ENCODE results near the gene ITCH. TPM values are rescaled to one million over a fixed set of nuclear protein-coding genes. Genes with fewer than 3 reads are reported as not detected.
"Not testable (repeated sequence)": the region's sequence is repeated elsewhere in the genome, so short reads cannot be mapped to it uniquely, and the experiment has no call there.

ITCH gene
- total and polyA plus RNA-seq, 2 experiments from 2014 or later, result 31.0 to 47.7 TPM

- Histone ChIP-seq H2AFZ (no peak overlapping the region), H3K9ac (no peak overlapping the region), H3K79me2 (ENCODE audit: insufficient read depth) (peaks cover 87% of the 10 kb centered on the region), H3K4me1 (ENCODE audit: insufficient read depth) (peaks cover 7% of the 10 kb centered on the region; the same call in 1 of the 2 replicates), H3K4me2 (ENCODE audit: unreplicated experiment) (no peak overlapping the region), H3K27ac (no peak overlapping the region), H3K4me3 (no peak overlapping the region), H3F3A (ENCODE audit: insufficient read depth) (peaks cover 17% of the 10 kb centered on the region), H3K9me2 (ENCODE audit: insufficient read depth) (no peaks in the 10 kb centered on the region), H3K9me3 (ENCODE audit: low read depth) (no peaks in the 10 kb centered on the region), H3K36me3 (ENCODE audit: low read depth) (peaks cover 19% of the 10 kb centered on the region), H3K27me3 (replicated peaks; ENCODE audit: insufficient read depth) (no peaks in the 10 kb centered on the region), H4K20me1 (ENCODE audit: insufficient read depth) (peaks cover 2% of the 10 kb centered on the region; the same call in 1 of the 2 replicates)
- no peak for DNase-seq
- no peak for TF ChIP-seq EZH2phosphoT487 (IDR thresholded peaks at IDR 0.05; ENCODE audit: insufficient read depth, low read depth)
- TF ChIP-seq EZH2 (IDR thresholded peaks at IDR 0.05; ENCODE audit: insufficient read depth, poor library complexity, severe bottlenecking), result no peak
- WGBS, 2 experiments (ENCODE audit: low coverage in 1 of 2, low lambda C conversion rate in 2 of 2, missing lambda C conversion rate in 2 of 2), result 90 to 97% methylated on average over 5 of the region's 5 CpGs
- in situ Hi-C loops (cut with MboI), result no loop called here
Measured at GRCh38 chr20:34433391-34433790, 70.3 kb downstream of the ITCH start.

GRCh38 chr20:34435589-34435988 is 72.5 kb downstream of the ITCH start:
- no peak for DNase-seq
- Histone ChIP-seq H3K36me3 (ENCODE audit: low read depth) (peaks cover 31% of the 10 kb centered on the region), H2AFZ (no peak overlapping the region), H3K9me2 (ENCODE audit: insufficient read depth) (no peaks in the 10 kb centered on the region), H3F3A (ENCODE audit: insufficient read depth) (peaks cover 26% of the 10 kb centered on the region), H3K4me3 (no peak overlapping the region), H3K4me2 (ENCODE audit: unreplicated experiment) (no peak overlapping the region), H3K79me2 (ENCODE audit: insufficient read depth) (peaks cover 73% of the 10 kb centered on the region), H4K20me1 (ENCODE audit: insufficient read depth) (peaks cover 2% of the 10 kb centered on the region; the same call in 1 of the 2 replicates), H3K27me3 (replicated peaks; ENCODE audit: insufficient read depth) (no peaks in the 10 kb centered on the region), H3K9ac (no peak overlapping the region), H3K4me1 (ENCODE audit: insufficient read depth) (peaks cover 7% of the 10 kb centered on the region; the same call in 1 of the 2 replicates), H3K27ac (no peak overlapping the region), H3K9me3 (ENCODE audit: low read depth) (no peaks in the 10 kb centered on the region)
- no peak for TF ChIP-seq EZH2 (IDR thresholded peaks at IDR 0.05; ENCODE audit: insufficient read depth, poor library complexity, severe bottlenecking)
- no peak for TF ChIP-seq EZH2phosphoT487 (IDR thresholded peaks at IDR 0.05; ENCODE audit: insufficient read depth, low read depth)
- in situ Hi-C loops (cut with MboI), result no loop called here
- 93 to 100% methylated on average over 1 of the region's 1 CpG for WGBS, 2 experiments (ENCODE audit: low coverage in 1 of 2, low lambda C conversion rate in 2 of 2, missing lambda C conversion rate in 2 of 2)

DNA sequence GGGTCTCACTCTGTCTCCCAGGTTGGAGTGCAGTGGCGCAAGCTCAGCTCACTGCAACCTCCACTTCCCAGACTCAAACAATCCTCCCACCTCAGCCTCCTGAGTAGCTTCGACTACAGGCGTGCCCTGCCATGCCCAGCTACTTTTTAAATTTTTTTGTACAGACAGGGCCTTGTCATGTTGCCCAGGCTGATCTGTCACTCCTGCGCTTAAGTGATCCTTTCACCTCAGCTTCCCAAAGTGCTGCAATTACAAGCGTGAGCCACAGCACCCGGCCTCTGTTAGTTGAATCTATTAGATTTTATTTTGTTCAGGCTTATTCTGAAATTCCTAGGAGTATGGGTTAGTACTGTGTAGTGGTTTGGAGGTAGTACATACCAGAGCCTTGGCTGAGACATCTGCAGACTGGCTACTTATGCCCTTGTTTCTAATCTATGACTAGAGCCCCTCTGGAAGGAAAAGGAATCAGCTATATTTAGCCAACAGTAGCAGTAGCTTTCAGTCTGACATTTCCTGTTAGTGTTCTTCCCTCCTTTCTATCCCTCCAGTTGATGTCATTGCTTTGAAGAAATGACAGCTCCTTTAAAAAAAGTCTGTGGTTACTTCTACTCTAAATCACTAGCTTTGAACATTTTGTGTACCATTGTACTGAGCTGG is 74.4 kb downstream of the ITCH start:
- in situ Hi-C loops (cut with MboI), result no loop called here
- H4K20me1 ChIP-seq (ENCODE audit: insufficient read depth), result peaks cover 2% of the 10 kb centered on the region; the same call in 1 of the 2 replicates

DNA sequence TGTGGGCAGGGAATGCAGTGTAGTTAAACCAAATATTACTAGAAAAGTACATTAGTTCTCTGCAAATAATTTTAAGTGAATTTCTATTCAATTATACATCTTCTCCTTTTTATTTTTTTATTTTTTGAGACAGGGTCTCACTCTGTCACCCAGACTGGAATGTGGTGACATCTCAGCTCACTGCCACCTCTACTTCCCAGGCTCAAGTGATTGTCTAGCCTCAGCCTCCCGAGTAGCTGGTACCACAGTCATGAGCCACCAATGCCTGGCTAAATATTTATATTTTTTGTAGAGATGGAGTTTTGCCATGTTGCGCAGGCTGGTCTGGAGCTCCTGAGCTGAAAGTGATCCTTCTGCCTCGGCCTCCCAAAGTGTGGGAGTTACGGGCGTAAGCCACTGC is 76.1 kb downstream of the ITCH start:
- no peaks in the 10 kb centered on the region for H3K27me3 ChIP-seq (replicated peaks; ENCODE audit: insufficient read depth)
- DNase-seq, result no peak
- H3K27ac ChIP-seq, result no peak overlapping the region
- H3K36me3 ChIP-seq (ENCODE audit: low read depth), result peaks cover 60% of the 10 kb centered on the region
- TF ChIP-seq EZH2phosphoT487 (IDR thresholded peaks at IDR 0.05; ENCODE audit: insufficient read depth, low read depth), result no peak
- TF ChIP-seq EZH2 (IDR thresholded peaks at IDR 0.05; ENCODE audit: insufficient read depth, poor library complexity, severe bottlenecking), result no peak
- no peaks in the 10 kb centered on the region for H4K20me1 ChIP-seq (ENCODE audit: insufficient read depth)
- peaks cover 72% of the 10 kb centered on the region for H3K79me2 ChIP-seq (ENCODE audit: insufficient read depth)
- H3K9ac ChIP-seq, result no peak overlapping the region
- in situ Hi-C loops (cut with MboI), result no loop called here
- no peak overlapping the region for H3K4me3 ChIP-seq
- no peak overlapping the region for H2AFZ ChIP-seq
- H3K9me2 ChIP-seq (ENCODE audit: insufficient read depth), result no peaks in the 10 kb centered on the region
- H3K4me1 ChIP-seq (ENCODE audit: insufficient read depth), result peaks cover 7% of the 10 kb centered on the region; the same call in 1 of the 2 replicates
- no peaks in the 10 kb centered on the region for H3K9me3 ChIP-seq (ENCODE audit: low read depth)
- H3F3A ChIP-seq (ENCODE audit: insufficient read depth), result peaks cover 26% of the 10 kb centered on the region
- H3K4me2 ChIP-seq (ENCODE audit: unreplicated experiment), result no peak overlapping the region
- 93 to 98% methylated on average over 5 of the region's 5 CpGs for WGBS, 2 experiments (ENCODE audit: low coverage in 1 of 2, low lambda C conversion rate in 2 of 2, missing lambda C conversion rate in 2 of 2)

More for the DNA sequence above, 74.4 kb downstream of the ITCH start:
- Histone ChIP-seq H3K9ac (peak overlapping the region; percentile 9; the same call in 1 of the 2 replicates), H3K9me2 (ENCODE audit: insufficient read depth) (no peaks in the 10 kb centered on the region), H2AFZ (no peak overlapping the region), H3K4me2 (ENCODE audit: unreplicated experiment) (no peak overlapping the region), H3K4me1 (ENCODE audit: insufficient read depth) (peaks cover 7% of the 10 kb centered on the region; the same call in 1 of the 2 replicates), H3K36me3 (ENCODE audit: low read depth) (peaks cover 50% of the 10 kb centered on the region), H3K27ac (peak overlapping the region; percentile 4; the same call in 1 of the 2 replicates), H3K79me2 (ENCODE audit: insufficient read depth) (peaks cover 73% of the 10 kb centered on the region), H3K9me3 (ENCODE audit: low read depth) (no peaks in the 10 kb centered on the region), H3K4me3 (no peak overlapping the region), H3K27me3 (replicated peaks; ENCODE audit: insufficient read depth) (no peaks in the 10 kb centered on the region), H3F3A (ENCODE audit: insufficient read depth) (peaks cover 26% of the 10 kb centered on the region)
- peak; percentile 41 for DNase-seq
- no peak for TF ChIP-seq EZH2phosphoT487 (IDR thresholded peaks at IDR 0.05; ENCODE audit: insufficient read depth, low read depth)
- no peak for TF ChIP-seq EZH2 (IDR thresholded peaks at IDR 0.05; ENCODE audit: insufficient read depth, poor library complexity, severe bottlenecking)
- WGBS, 2 experiments (ENCODE audit: low coverage in 1 of 2, low lambda C conversion rate in 2 of 2, missing lambda C conversion rate in 2 of 2), result 95% methylated on average over 6 of the region's 6 CpGs

DNA sequence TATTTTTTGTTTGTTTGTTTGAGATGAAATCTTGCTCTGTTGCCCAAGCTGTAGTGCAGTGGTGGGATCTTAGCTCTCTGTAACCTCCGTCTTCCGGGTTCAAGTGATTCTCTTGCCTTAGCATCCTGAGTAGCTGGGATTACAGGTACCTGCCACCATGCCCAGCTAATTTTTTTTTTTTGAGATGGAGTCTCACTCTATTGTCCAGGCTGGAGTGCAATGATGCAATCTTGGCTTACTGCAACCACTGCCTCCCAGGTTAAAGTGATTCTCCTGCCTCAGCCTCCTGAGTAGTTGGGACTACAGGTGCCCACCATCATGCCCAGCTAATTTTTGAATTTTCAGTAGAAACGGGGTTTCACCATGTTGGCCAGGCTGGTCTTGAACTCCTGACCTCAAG is 78.3 kb downstream of the ITCH start:
- H3K79me2 ChIP-seq (ENCODE audit: insufficient read depth), result peaks cover 67% of the 10 kb centered on the region
- peaks cover 78% of the 10 kb centered on the region for H3K36me3 ChIP-seq (ENCODE audit: low read depth)

More for the DNA sequence above, 78.3 kb downstream of the ITCH start:
- DNase-seq; in situ Hi-C loops (cut with MboI); H3K9me3 ChIP-seq (ENCODE audit: low read depth); H3K9me2 ChIP-seq (ENCODE audit: insufficient read depth); H2AFZ ChIP-seq; H3K27ac ChIP-seq; H3K4me3 ChIP-seq; H3K9ac ChIP-seq; H4K20me1 ChIP-seq (ENCODE audit: insufficient read depth); H3K4me2 ChIP-seq (ENCODE audit: unreplicated experiment); H3K4me1 ChIP-seq (ENCODE audit: insufficient read depth); H3K27me3 ChIP-seq (replicated peaks; ENCODE audit: insufficient read depth): not testable (repeated sequence)
- H3F3A ChIP-seq (ENCODE audit: insufficient read depth), result peaks cover 22% of the 10 kb centered on the region
- WGBS, 2 experiments (ENCODE audit: low coverage in 1 of 2, low lambda C conversion rate in 2 of 2, missing lambda C conversion rate in 2 of 2), result 90 to 98% methylated on average over 3 of the region's 3 CpGs
